Middle frontal gyrus (tissue), 1 donor: ENCODE results near the gene ATP5F1C.
"Not testable (repeated sequence)": the region's sequence is repeated elsewhere in the genome, so short reads cannot be mapped to it uniquely, and the experiment has no call there.

ENCODE experiments used
- DNase-seq: peaks from one replicate; pipeline ENCODE4 v3.0.0-alpha.2; 2015; ENCODE audit warnings: low spot score; ENCODE audit errors: extremely low spot score

Gene ATP5F1C

DNA sequence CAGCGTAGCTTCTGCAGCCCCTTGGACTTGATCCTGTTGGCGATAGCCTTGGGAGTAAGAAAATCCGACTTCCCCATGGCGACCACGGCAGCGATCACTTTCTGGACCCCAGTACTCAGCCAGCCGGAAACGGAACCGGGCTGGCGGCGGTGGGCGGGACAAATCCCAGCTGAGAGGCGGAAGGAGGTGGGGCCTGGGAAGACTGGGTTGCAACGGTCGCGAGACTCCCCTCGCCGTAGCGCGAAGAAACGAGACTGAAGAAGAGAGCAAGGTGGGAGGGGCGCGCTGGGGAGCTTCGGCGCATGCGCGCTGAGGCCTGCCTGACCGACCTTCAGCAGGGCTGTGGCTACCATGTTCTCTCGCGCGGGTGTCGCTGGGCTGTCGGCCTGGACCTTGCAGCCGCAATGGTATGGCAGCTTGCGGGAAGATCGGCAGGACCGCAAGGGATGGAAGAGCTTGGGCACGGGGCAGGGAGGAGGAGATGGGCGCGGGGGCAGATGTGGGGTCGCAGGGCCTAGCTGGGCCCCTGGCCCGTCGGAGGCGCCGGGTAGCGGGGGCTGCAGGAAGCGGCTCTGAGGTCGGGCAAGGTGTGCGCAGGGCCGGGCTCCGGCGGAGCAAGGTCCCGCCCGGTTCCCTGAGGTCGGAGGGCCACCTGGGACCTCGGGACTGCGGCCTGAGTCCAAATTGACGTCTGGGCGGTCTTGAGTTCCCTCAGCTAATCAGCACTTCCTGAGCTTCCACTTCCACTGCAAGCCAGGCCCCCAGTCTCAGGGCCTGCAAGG lies at the start of gene ATP5F1C, which contains the start of gene KIN:
ATP5F1C (plus strand) TSS at position 321 of the 782 bp plus-strand sequence; CDS start at position 352, 31 bp downstream.
KIN (minus strand) TSS at position 137 of the 782 bp plus-strand sequence; CDS start at position 77, 60 bp downstream.
- DNase-seq: peak; percentile 96

DNA sequence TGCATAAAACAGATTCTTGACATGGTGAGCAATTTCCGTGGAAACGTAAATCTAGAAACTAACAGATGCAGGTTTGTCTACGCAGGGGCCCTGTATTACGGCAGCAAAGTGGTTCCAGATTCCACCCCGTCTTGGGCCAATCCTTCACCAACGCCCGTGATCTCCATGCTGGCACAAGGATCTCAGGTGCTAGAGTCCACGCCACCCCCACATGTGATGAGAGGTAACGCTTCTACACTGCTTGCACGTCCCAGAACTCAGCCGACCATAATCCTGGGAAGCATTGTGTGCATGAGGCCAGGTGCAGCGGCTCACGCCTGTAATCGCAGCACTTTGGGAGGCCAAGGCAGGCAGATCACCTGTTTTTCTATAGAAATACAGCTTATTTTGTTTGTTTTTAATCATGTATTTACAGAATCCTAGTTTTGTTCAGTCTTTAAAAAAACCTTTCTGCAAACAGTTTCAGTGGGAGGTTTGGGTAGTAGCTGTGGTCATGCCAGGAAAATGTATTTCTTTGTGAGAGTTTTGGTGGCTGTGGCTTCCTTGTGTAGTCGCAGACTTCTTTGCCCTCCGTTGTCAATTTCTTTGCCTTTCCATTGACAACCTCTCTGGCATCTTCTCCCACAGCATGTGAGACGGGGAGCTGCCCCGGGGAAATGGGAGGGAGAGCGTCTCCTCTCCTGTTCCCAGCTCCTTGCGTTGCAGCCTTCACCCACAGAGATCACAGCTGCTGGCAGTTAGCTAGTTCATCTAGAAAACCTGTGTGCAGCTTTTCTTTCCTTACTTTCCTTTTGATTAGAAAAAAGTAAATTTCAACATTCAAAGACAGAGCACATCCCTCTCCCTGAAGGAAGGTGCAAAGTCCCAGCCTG lies 49.2 kb upstream of the ATP5F1C start:
- no peak for DNase-seq

DNA sequence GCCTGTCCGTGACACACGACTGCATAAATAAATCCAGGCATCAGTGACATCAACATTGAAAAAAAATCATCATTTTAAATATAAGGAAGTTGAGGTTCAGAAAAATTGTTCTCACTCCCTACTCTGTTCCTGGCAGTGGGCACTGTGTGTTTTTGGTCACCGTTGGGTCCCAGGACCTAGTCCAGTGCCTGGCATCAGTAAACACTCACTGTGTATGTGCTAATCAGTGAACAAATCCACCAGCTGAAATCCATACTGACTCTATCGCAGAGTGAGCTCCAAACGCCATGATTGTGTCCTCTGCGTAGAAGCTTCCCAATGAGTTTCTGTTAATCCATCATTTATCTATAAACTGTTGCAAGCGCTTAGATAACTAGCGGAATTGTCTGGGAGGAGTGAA lies 43.7 kb upstream of the ATP5F1C start:
- no peak for DNase-seq

DNA sequence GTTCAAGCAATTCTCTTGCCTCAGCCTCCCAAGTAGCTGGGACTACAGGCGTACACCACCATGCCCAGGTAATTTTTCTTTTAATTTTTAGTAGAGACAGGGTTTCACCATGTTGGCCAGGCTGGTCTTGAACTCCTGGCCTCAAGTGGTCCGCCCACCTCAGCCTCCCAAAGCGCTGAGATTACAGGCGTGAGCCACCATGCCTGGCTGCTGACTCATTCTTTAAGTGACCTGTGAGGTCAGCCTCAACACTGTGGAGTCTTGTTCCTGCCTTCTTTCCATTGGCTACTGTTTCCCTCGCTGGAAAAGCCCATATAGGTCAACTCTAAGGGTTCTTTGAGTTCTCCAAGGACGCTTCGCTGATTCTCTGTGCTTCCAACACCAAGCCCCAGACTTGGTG lies 39.3 kb upstream of the ATP5F1C start:
- DNase-seq: not testable (repeated sequence)

DNA sequence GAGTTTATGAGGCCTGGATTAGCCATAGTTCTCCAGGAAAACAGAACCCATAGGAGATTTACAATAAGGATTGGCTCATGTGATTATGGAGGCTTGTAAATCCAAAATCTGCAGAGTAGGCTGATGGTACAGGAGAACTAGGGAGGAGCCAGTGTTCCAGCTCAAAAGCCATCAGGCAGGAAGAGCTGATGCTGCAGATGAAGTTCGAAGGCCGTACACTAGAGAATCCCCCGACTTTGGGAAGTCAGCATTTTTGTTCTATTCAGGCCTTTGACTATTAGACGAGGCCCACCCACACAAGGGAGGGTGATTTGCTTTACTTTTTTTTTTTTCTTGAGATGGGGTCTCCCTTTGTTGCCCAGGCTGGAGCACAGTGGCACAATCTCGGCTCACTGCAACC lies 37.8 kb upstream of the ATP5F1C start:
- DNase-seq: no peak

DNA sequence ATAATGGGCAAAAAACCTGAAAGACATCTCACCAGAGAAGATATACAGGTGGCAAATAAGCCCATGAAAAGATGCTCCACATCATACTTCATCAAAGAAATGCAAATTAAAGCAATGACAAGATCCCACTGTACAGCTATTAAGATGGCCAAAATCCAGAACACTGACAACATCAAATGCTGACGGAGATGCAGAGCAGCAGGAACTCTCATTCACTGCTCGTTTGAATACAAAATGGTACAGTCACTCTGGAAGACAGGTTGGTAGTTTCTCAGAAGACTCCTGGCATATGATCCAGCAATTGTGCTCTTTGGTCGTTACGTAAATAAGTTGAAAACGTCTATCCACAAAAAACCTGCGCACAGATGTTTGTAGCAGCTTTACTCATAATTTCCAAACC lies 35.7 kb upstream of the ATP5F1C start:
- no peak for DNase-seq

DNA sequence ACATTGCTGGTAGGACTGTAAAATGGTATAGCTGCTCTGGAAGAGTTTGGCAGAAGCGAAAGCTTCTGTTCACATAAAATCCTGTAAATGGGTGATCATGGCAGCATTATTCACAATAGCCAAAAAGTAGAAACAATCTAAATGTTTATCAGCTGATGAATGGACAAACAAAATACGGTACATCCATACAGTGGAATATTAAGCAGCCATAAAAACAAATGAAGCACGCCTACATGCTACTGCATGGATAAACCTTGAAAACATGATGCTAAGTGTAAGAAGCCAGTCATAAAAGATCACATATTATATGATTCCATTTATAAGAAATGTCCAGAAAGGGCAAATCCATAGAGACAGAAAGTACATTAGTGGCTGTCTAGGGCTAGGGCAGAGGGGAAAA lies 32.9 kb upstream of the ATP5F1C start:
- no peak for DNase-seq

DNA sequence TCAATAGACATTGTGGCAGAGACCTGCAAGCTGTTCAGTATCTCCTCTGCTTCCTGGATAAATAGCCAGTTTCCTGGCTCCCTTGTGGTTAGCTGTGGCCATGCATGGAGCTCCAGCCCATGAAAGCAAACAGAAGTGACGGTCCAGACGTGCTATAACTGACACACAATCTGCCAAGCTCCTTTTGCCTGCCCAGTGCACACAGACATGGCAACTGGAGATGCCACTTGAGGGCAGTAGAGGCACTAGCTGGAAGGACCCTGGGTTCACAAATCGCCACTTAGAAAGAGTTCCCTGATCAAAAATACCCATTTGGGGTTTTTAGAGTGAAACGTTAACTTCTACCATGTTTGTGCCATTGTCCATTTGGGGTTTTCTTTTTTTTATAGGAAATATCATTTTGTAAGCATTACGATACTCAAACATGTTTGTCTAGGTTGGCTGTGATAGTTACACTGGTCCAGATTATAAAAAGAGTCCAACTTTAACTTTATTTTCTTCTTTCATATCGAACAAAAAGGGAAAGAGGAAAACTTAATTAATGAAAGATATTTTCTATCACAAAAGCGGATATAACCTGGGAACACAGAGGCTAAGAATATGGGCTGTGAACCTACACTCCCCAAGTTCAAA lies 31.5 kb upstream of the ATP5F1C start:
- no peak for DNase-seq

DNA sequence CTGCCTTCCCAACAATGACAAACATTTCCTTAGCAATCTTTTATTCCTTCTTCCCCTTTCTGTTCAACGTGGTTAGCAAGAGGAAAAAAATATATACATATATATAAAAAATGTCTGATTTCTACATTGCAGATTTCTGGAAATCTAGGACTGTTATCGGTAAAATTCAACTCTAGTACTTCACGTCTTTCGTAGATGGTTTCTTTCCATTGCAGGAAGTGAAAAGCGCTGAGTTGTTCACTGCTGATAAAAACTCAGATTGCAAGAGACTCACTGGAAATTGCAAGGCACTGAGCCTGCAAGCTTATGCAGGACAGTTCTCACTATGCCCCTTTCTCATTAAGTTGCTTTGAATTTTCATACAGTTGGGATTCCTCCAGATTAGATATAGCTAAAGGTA lies 24.0 kb upstream of the ATP5F1C start:
- DNase-seq: no peak

DNA sequence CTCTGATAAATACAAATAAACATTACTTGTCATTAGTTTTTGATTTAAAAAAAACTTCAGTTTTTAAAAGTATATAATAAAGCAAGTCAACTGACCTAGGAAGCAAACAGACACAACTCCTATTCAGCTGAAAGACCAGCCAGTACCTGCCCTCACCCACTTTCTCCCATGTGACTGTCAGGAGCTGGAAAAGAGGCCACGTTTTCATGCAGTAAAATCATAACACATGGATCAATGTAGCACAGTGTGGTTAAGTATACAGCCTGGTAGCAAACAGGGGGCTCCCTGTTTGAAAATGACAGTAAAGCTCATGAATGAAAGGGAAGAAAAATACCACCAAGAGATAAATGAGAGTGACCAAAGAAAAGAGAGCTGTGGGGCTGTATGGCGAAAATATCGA lies 21.7 kb upstream of the ATP5F1C start:
- DNase-seq: no peak

DNA sequence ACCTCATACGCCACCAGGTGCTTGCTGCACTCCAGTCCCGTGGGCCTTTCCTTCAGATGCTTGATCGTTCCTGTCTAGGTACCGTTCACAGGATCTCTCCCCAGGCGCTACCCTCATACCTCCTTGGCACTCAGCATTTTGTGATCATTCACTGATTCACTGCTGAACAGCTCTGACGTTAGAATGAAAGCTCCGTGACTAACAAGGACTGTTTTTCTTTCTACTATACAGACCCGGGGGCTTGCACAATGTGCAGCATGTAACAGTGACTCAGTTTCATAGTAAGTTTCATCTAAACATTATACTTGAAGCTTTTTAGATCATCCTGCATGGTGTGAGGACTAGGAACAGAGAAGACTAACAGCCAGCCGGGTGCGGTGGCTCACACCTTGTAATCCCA lies 20.8 kb upstream of the ATP5F1C start:
- no peak for DNase-seq

DNA sequence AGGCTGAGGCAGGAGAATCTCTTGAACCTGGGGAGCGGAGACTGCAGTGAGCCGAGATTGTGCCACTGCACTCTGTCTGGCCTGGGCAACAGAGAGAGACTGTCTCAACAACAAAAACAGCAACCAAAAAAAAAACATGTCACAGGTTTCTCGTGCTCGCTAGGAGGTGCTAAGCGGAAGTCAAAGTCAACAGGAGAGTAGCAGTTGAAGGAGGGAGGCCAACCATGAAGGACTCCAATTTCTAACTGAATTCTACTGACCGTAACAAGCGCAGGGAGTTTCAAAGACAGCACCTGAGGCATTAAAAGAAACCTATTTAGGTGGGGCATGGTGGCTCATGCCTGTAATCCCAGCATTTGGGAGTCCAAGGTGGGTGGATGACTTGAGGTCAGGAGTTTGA lies 19.6 kb upstream of the ATP5F1C start:
- DNase-seq: no peak

DNA sequence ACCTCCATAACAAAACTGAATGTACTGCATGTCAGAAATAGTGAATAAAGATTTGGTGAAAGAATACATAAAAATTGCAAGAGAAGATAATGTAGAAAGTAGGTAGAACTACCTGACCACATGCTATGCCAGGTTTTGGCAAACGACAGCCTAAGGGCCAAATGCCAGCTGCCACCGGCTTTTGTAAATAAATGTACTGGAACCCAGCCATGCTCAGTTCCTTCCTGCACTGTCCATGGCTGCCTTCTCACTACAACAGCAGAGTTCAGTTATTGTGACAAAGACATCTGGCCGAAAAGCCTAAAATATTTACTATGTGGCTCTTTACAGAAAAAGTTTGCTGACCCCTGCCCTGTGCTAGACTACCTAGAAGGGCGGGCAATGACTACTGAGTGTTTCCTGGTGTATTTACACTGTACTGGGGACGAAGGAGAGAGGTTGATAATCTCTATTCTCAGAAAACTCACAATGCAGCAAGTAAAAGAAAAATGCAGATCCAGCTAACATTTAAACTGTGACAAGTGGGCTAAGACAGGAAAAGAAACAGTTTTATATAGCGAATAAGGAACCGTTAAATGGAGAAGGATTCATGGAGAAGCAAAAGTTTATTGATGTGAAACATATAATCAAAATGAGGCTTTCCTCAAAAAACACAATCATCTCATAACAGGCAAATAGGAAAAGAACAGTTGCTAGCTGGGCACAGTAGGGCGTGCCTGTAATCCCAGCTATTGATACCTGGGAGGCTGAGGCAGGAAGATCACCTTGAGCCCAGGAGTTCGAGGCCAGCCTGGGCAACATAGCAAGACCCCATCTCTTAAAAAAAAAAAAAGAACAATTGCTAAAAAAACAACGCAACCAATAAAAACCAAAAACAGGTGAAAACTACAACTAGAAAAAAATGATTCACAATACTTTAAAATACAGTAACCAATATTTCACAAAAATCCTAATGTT lies 13.9 kb upstream of the ATP5F1C start:
- DNase-seq: no peak

DNA sequence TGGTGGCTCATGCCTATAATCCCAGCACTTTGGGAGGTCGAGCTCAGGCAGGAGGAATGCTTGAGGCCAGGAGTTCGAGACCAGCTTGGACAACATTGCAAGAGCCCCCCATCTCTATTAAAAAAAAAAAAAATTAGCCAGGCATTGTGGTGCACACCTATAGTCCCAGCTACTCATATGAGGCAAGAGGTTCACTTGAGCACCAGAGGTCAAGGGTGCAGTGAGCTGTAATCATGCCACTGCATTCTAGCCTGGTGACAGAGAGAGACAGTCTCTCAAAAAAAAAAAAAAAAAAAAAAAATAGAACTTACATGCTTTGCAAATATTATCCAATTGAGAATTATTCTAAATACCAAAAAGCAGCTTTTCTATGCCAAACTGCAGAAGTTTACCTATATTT lies 11.2 kb upstream of the ATP5F1C start:
- no peak for DNase-seq

DNA sequence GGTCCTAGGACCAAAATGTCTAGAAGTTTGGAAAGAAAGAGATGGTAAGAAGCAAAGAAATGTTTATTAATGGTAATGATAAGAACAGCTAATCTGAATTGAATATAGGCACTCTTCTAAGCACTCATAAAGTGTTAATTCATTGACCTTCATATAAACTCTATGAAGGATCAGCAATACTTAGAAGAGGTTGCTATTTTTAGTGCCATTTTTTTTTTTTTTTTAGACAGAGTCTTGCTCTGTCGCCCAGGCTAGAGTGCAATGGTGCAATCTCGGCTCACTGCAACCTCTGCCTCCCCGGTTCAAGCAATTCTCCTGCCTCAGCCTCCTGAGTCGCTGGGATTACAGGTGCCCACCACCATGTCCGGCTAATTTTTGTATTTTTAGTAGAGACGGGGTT lies 5.8 kb upstream of the ATP5F1C start:
- not testable (repeated sequence) for DNase-seq

DNA sequence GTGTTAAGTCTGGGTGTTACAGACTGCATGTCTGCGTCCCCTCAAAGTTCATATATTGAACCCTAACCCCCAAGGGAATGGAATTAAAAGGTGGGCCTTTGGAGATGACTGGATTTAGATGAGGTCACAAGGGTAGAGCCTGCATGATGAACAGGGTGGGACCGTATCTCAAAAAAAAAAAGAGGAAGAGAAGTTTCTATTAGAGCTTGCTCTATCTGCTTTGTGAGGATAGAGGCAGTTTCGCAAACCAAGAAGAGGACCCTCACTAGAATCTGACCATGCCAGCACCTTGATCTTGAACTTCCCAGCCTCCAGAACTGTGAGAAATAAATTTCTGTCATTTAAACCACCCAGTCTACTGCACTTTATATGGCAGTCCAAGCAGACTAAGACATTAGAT lies 1.5 kb upstream of the ATP5F1C start:
- DNase-seq: no peak

DNA sequence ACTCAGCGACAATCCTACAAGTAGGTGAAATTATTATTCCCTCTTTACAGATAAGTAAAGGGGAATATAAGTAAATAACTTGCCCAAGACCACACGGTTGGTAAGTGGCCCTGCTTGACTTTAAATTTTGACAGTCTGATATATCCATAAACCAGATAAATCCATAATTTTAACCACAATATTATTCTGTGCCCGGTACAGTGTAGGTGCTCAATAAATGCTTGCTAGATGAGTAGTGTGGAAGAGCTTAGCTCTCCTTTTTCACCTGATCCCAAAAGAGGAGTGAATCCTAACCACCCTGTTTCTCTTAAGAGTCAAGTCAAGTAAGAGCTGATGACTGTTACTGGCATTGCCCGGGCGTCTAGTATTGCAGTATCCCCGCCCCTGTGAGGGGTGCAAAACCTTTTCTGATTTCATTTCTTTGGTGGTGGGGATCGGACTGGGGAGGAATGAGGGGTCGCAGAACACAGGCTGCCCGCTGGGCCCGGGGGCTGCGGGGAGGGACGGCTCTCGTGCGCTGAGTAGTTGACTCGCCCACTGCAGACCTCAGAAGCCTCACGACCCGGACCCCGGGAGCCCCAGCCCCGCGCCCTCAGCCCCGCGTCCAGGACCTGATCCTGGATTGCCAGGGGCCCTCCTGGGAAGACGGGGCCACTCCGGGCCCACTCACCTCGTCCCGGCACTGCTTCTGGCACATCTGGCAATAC lies 674 bp upstream of the ATP5F1C start:
- no peak for DNase-seq

DNA sequence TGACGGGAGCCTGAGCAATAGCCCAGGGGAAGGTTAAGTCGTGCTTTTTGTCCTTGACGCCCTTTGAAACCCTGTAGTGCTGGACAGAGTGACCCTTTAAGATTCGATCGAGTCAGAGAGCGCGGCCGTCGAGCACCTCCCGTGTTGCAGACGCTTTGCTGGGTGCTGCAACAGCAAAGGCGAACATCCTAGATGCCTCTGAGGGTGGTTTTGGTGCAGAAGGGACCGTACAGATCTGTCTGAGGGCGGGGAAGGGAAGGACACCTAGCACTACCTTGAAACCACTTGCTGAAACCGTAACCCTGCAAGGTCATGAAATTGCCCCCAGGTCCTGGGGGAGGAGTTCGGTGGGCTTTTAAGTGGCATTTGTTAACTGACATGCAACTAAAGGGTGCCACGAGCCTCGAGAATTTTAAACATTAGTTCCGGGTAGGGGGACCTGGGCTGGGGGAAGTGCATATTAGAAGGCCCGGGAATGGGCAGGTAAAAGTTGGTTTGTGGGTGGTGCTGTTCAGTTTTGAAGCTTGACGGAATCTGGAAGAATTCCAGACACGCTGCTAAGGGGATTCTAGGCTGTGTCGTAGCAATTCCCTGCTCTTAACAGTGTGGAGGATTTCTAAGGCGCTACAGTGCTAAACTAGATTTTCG lies 786 bp downstream of the ATP5F1C start:
- DNase-seq: no peak

DNA sequence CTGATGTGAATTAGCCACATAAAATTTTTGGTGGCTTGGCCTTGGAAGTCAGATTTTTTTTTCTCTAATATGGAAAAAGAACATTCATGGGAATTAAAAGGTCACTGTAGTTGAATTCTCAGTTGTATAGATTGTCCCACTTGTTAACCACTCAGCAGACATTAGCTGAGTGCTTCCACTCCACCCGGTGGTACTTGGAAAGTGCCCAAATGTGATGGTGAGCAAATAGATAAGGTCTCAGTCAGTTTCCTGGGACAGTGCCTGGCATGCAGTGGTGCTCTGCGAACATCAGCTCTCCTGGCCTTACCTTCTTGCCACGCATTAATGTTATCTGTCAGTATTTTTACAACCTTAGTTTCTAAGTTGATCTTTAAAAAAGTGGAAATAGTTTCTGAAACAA lies 1.4 kb downstream of the ATP5F1C start:
- DNase-seq: no peak

DNA sequence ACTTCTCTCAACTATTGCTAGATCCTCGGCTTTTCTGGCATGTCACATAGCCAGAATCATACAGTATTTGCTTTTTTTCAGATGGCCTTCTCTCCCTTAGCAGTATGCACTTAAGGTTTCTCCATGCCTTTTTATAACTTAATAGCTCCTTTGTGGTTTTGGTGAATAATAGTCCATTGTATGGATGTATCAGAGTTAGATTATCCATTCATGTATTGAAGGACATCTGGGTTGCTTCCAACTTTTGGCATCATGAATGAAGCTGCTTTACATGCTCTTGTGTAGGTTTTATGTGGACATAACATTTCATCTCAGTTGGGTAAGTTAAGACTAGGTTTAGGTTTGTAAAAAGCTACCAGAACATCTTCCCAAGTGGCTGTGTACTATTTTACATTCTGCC lies 4.6 kb downstream of the ATP5F1C start:
- no peak for DNase-seq
